A172 (cell line): ENCODE results near the gene BHLHE23. TPM values are rescaled to one million over a fixed set of nuclear protein-coding genes. Genes with fewer than 3 reads are reported as not detected.
"Not testable (repeated sequence)": the region's sequence is repeated elsewhere in the genome, so short reads cannot be mapped to it uniquely, and the experiment has no call there.

Source experiments
- DNase-seq: peaks from one replicate; pipeline ENCODE4 v3.0.0-alpha.2; 2015; ENCODE audit warnings: low spot score
- total RNA-seq: library from RNA; depleted of rRNA; stranded (reverse); fragments of >200 nt; shearing (Covaris generic); gene quantifications from 2 replicates; pipeline ENCODE4 v1.2.3, GENCODE V29; 2014; rRNA removed

BHLHE23 gene
- total RNA-seq, 1 experiment from 2014 or later: not detected

- no peak for DNase-seq
Measured at GRCh38 chr20:62961310-62961783, 45.4 kb downstream of the BHLHE23 start.

GRCh38 chr20:62960446-62961309 lies 46.1 kb downstream of the BHLHE23 start:
- DNase-seq: not testable (repeated sequence)

- DNase-seq: no peak
Measured at GRCh38 chr20:62959998-62960436, 46.7 kb downstream of the BHLHE23 start.

- DNase-seq: no peak
Measured at GRCh38 chr20:62959101-62959971, 47.4 kb downstream of the BHLHE23 start.

- no peak for DNase-seq
Measured at GRCh38 chr20:62958388-62959100, 48.2 kb downstream of the BHLHE23 start.

- no peak for DNase-seq
Measured at GRCh38 chr20:62957136-62958117, 49.3 kb downstream of the BHLHE23 start.

GRCh38 chr20:62956387-62957135 lies 50.2 kb downstream of the BHLHE23 start:
- no peak for DNase-seq

Other genes with a start within 250 kb of the BHLHE23 start
- 60.5 and 63.2 TPM in 2 replicates for gene MRGBP, start 210.5 kb downstream of the BHLHE23 start, total RNA-seq
- gene OGFR, start 202.1 kb downstream of the BHLHE23 start, total RNA-seq: 66.0 and 90.7 TPM in 2 replicates
- 1.9 and 2.8 TPM in 2 replicates for gene COL9A3, start 189.9 kb downstream of the BHLHE23 start, total RNA-seq
- gene TCFL5, start 145.1 kb downstream of the BHLHE23 start, total RNA-seq: 23.7 and 24.1 TPM in 2 replicates
- 33.8 and 38.1 TPM in 2 replicates for gene DIDO1, start 80.5 kb downstream of the BHLHE23 start, total RNA-seq
- gene GID8, start 68.8 kb downstream of the BHLHE23 start, total RNA-seq: 25.8 and 28.9 TPM in 2 replicates
- gene SLC17A9, start 54.3 kb downstream of the BHLHE23 start, total RNA-seq: not detected in 2 replicates
- gene YTHDF1, start 209.2 kb upstream of the BHLHE23 start, total RNA-seq: 21.7 and 27.0 TPM in 2 replicates
- gene BIRC7, start 228.9 kb upstream of the BHLHE23 start, total RNA-seq: 0.19 TPM in 1 of 2 replicates, not detected in the other
- not detected in 2 replicates for gene NKAIN4, start 247.5 kb upstream of the BHLHE23 start, total RNA-seq